ENCODE data around the gene BBS9.
"Not testable (repeated sequence)": the region's sequence is repeated elsewhere in the genome, so short reads cannot be mapped to it uniquely, and the experiment has no call there.

The BBS9 gene

GRCh38 chr7:33212144-33212543 is 82.8 kb downstream of the BBS9 start:
- Histone ChIP-seq H3K4me3 (ENCODE audit: insufficient read depth, low read length, poor library complexity, severe bottlenecking) (peak overlapping the region; percentile 7), H3K9ac (ENCODE audit: low read length) (no peak overlapping the region), H3K4me2 (ENCODE audit: low read depth, low read length, poor library complexity, severe bottlenecking) (no peak overlapping the region), H3K79me2 (ENCODE audit: insufficient read depth, low read length) (no peaks in the 10 kb centered on the region), H3K27me3 (ENCODE audit: low read length) (no peaks in the 10 kb centered on the region), H3K9me3 (ENCODE audit: insufficient read depth, low read length) (peaks cover 15% of the 10 kb centered on the region; the same call in 1 of the 2 replicates), H3K9me2 (replicated peaks; ENCODE audit: insufficient read depth, low read length) (no peaks in the 10 kb centered on the region), H3K36me3 (ENCODE audit: low read length) (no peaks in the 10 kb centered on the region), H2AFZ (ENCODE audit: low read depth, low read length, severe bottlenecking) (no peak overlapping the region), H4K20me1 (ENCODE audit: low read depth, low read length) (no peaks in the 10 kb centered on the region), H3K27ac (ENCODE audit: low read depth, low read length) (no peak overlapping the region), H3F3A (ENCODE audit: insufficient read depth) (no peaks in the 10 kb centered on the region)
- TF ChIP-seq EZH2phosphoT487 (conservative IDR thresholded peaks at IDR 0.05; ENCODE audit: low read length) (no peak), CTCF (IDR thresholded peaks at IDR 0.05; ENCODE audit: insufficient read depth, low read length, poor library complexity, severe bottlenecking) (no peak)

- H3K9ac ChIP-seq (ENCODE audit: low read length) = no peak overlapping the region
- no peaks in the 10 kb centered on the region for H3K36me3 ChIP-seq (ENCODE audit: low read length)
- no peaks in the 10 kb centered on the region for H3K9me2 ChIP-seq (replicated peaks; ENCODE audit: insufficient read depth, low read length)
- no peaks in the 10 kb centered on the region for H3F3A ChIP-seq (ENCODE audit: insufficient read depth)
- no peak overlapping the region for H3K4me3 ChIP-seq (ENCODE audit: insufficient read depth, low read length, poor library complexity, severe bottlenecking)
- no peak overlapping the region for H3K4me2 ChIP-seq (ENCODE audit: low read depth, low read length, poor library complexity, severe bottlenecking)
- peaks cover 9% of the 10 kb centered on the region; the same call in 1 of the 2 replicates for H3K9me3 ChIP-seq (ENCODE audit: insufficient read depth, low read length)
- no peak overlapping the region for H3K27ac ChIP-seq (ENCODE audit: low read depth, low read length)
- no peaks in the 10 kb centered on the region for H3K27me3 ChIP-seq (ENCODE audit: low read length)
- no peak overlapping the region for H2AFZ ChIP-seq (ENCODE audit: low read depth, low read length, severe bottlenecking)
- H4K20me1 ChIP-seq (ENCODE audit: low read depth, low read length) = no peaks in the 10 kb centered on the region
- H3K79me2 ChIP-seq (ENCODE audit: insufficient read depth, low read length) = no peaks in the 10 kb centered on the region
- TF ChIP-seq EZH2phosphoT487 (conservative IDR thresholded peaks at IDR 0.05; ENCODE audit: low read length) (no peak), CTCF (IDR thresholded peaks at IDR 0.05; ENCODE audit: insufficient read depth, low read length, poor library complexity, severe bottlenecking) (no peak)
These were observed 86.6 kb downstream of the BBS9 start for GRCh38 chr7:33215992-33216391.

GRCh38 chr7:33217595-33217994 is 88.2 kb downstream of the BBS9 start:
- Histone ChIP-seq H3K36me3 (ENCODE audit: low read length) (no peaks in the 10 kb centered on the region), H3K9me2 (replicated peaks; ENCODE audit: insufficient read depth, low read length) (no peaks in the 10 kb centered on the region), H4K20me1 (ENCODE audit: low read depth, low read length) (no peaks in the 10 kb centered on the region), H3K27ac (ENCODE audit: low read depth, low read length) (no peak overlapping the region), H3K9ac (ENCODE audit: low read length) (no peak overlapping the region), H3K79me2 (ENCODE audit: insufficient read depth, low read length) (no peaks in the 10 kb centered on the region), H2AFZ (ENCODE audit: low read depth, low read length, severe bottlenecking) (no peak overlapping the region), H3K4me3 (ENCODE audit: insufficient read depth, low read length, poor library complexity, severe bottlenecking) (no peak overlapping the region), H3K4me2 (ENCODE audit: low read depth, low read length, poor library complexity, severe bottlenecking) (no peak overlapping the region), H3K9me3 (ENCODE audit: insufficient read depth, low read length) (no peaks in the 10 kb centered on the region; the same call in 1 of the 2 replicates), H3K27me3 (ENCODE audit: low read length) (no peaks in the 10 kb centered on the region), H3F3A (ENCODE audit: insufficient read depth) (no peaks in the 10 kb centered on the region)
- TF ChIP-seq CTCF (IDR thresholded peaks at IDR 0.05; ENCODE audit: insufficient read depth, low read length, poor library complexity, severe bottlenecking) (no peak), EZH2phosphoT487 (conservative IDR thresholded peaks at IDR 0.05; ENCODE audit: low read length) (no peak)

- H3K9me2 ChIP-seq (replicated peaks; ENCODE audit: insufficient read depth, low read length); H3K79me2 ChIP-seq (ENCODE audit: insufficient read depth, low read length); H3K27me3 ChIP-seq (ENCODE audit: low read length); H3K4me3 ChIP-seq (ENCODE audit: insufficient read depth, low read length, poor library complexity, severe bottlenecking); H3K4me2 ChIP-seq (ENCODE audit: low read depth, low read length, poor library complexity, severe bottlenecking); H3K27ac ChIP-seq (ENCODE audit: low read depth, low read length); H3F3A ChIP-seq (ENCODE audit: insufficient read depth); H3K36me3 ChIP-seq (ENCODE audit: low read length); H3K9me3 ChIP-seq (ENCODE audit: insufficient read depth, low read length); H4K20me1 ChIP-seq (ENCODE audit: low read depth, low read length); H2AFZ ChIP-seq (ENCODE audit: low read depth, low read length, severe bottlenecking); H3K9ac ChIP-seq (ENCODE audit: low read length): not testable (repeated sequence)
These were observed 89.6 kb downstream of the BBS9 start for GRCh38 chr7:33218841-33219535.

Data from SU-DHL-6 (cell line).